ENCODE measurements around the gene XPO6.

XPO6 gene

DNA sequence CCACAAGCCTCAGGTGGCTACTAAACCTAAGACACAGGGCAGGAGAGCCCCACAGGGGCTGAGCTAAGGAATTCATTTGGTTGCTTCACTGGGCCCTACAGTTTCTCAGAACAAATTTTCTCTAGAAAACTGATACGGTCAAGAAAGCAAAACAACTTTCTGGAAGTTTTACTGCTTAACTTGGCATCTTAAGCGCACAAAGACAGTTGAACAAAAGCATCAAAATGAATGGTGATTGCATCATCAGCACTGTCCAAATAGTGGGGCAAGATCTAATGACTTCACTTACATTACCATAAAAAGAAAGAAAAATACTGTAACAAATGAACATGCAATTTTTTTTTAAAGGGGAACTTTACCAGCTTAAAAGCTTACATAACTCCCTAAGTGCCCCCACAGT lies 47.6 kb downstream of the XPO6 start:
- TF ChIP-seq, protein P1, sequence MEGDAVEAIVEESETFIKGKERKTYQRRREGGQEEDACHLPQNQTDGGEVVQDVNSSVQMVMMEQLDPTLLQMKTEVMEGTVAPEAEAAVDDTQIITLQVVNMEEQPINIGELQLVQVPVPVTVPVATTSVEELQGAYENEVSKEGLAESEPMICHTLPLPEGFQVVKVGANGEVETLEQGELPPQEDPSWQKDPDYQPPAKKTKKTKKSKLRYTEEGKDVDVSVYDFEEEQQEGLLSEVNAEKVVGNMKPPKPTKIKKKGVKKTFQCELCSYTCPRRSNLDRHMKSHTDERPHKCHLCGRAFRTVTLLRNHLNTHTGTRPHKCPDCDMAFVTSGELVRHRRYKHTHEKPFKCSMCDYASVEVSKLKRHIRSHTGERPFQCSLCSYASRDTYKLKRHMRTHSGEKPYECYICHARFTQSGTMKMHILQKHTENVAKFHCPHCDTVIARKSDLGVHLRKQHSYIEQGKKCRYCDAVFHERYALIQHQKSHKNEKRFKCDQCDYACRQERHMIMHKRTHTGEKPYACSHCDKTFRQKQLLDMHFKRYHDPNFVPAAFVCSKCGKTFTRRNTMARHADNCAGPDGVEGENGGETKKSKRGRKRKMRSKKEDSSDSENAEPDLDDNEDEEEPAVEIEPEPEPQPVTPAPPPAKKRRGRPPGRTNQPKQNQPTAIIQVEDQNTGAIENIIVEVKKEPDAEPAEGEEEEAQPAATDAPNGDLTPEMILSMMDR (IDR thresholded peaks at IDR 0.05): no peak
- TF ChIP-seq ZFX (IDR thresholded peaks at IDR 0.05; ENCODE audit: borderline replicate concordance): no peak
- H3K27ac ChIP-seq: no peak overlapping the region

DNA sequence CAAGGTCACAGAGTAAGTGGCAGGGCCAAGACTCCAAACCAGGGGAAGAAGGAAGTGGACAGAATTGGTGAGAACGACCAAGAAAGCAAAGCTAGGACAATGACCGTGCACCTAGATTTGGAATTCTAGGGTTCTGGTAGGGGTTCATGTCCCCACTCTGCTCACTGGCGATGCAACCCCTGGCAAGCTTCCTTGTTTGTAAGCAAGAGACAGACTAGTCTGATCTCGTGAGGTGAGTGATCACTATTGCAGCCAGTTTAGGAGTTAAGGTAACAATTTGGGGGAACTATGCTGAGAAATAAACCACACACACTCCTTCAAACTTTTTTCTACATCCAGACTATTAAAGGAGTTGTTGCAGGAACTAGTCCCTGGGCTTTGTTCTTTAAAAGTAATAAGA lies 48.1 kb downstream of the XPO6 start:
- H3K27ac ChIP-seq: no peak overlapping the region
- no peak for TF ChIP-seq ZFX (IDR thresholded peaks at IDR 0.05; ENCODE audit: borderline replicate concordance)
- TF ChIP-seq, protein P1 (IDR thresholded peaks at IDR 0.05): no peak

DNA sequence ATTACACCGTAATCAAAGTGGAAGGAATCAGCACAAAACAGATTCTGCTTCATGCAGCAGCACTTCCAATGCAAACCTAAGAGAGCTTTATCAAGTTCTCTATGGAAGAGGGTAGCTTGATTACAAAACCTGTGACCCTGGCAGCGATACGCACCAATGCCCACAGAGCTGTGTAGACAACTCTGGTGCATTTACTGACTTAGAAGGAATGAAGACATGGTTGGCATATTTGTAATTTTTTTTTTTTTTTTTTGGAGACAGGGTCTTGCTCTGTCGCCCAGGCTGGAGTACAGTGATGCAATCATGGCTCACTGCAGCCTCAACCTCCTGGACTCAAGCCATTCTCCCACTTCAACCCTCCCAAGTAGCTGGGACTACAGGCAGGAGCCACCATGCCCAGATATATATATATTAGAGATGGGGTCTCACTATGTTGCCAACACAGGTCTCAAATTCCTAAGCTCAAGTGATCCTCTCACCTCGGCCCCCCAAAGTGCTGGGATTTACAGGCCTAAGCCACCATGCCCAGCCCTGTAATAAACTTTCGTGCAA lies 49.4 kb downstream of the XPO6 start:
- TF ChIP-seq, protein P1 (IDR thresholded peaks at IDR 0.05): no peak
- no peak for TF ChIP-seq ZFX (IDR thresholded peaks at IDR 0.05; ENCODE audit: borderline replicate concordance)
- no peak overlapping the region for H3K27ac ChIP-seq

DNA sequence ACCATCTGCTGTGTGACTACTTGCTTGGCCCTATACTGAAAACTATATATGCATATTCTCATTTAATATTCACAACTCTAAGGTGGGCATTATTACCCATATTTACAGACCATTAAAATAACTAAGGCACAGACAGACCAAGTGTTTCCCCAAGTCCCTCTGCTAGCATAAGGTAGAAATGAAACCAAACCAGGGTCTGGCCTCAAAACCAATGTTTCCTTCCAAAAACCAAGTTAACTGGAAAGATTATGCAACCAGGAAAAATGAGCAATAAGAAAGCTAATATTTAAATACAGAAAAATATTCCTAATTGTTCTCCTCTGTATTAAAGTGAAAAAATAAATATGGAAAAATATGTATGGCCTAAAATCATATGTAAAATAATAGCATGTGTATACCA lies 50.1 kb downstream of the XPO6 start:
- no peak overlapping the region for H3K27ac ChIP-seq
- TF ChIP-seq, protein P1 (IDR thresholded peaks at IDR 0.05): no peak
- no peak for TF ChIP-seq ZFX (IDR thresholded peaks at IDR 0.05; ENCODE audit: borderline replicate concordance)

DNA sequence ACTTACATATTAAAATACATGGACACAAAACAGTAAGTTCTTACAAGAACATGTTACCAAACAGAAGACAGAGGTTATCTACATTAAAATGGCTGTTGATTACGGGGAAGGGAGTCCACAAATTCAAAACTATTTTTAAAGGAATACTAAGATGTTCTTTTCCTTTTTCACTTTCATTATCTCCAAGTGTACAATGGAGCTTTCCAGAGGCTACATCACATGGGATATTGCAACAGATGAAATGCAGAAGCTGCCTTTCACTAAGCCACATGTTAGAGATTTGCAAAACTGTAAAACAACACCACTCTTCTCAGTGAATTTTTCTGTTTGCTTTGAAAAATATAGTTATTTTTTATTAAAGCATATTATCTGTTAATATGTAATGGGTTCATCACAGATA lies 53.6 kb downstream of the XPO6 start:
- TF ChIP-seq, protein P1 (IDR thresholded peaks at IDR 0.05): no peak
- no peak for TF ChIP-seq ZFX (IDR thresholded peaks at IDR 0.05; ENCODE audit: borderline replicate concordance)
- H3K27ac ChIP-seq: no peak overlapping the region

DNA sequence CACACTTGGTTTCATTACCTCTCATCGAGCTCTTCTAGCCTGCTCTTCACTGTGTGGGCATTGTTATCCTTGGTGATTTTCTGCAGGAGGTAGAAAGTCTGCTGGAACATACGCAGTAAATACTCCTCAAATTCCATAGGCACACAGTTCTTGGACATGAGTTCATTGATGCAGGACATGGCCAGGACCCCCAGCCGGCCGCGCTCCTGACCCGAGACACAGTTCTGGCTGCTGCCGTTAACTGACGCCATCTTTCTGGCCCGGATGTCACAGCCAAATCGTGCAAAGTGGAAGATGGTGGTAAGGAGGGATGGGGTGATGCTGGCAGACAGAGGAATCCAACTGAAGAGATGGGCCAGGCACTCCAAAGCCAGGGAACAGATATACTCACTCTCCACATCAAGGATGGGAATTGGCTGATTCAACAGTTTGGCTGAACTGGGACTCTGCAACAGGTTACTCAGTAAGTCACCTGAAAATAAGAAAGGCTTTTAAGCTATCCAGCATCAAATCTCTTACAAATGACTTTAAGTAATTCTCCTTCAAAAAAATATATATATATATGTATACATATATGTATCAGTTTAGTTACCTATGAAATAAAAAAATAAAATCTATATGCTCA lies 55.6 kb downstream of the XPO6 start:
- no peak overlapping the region for H3K27ac ChIP-seq
- TF ChIP-seq ZFX (IDR thresholded peaks at IDR 0.05; ENCODE audit: borderline replicate concordance): no peak
- TF ChIP-seq, protein P1 (IDR thresholded peaks at IDR 0.05): no peak

DNA sequence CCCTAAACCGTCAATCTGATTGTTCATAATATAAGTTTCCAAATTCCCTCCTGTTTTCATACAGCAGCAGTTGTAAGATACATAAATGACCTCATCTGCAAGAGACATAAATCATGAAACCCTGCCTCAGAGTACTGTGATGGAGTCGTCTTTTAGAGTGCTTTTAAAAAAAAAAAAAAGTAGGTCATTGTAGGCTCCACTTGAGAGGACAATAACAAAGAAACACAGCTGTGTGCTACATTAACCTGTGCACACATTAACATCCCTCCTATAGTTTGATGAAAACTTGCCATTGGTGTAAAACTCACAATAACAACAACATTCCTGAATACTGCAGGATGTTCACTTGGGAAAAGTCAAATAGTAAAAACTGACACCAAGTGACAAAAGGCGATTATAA lies 56.5 kb downstream of the XPO6 start:
- TF ChIP-seq ZFX (IDR thresholded peaks at IDR 0.05; ENCODE audit: borderline replicate concordance): no peak
- TF ChIP-seq, protein P1 (IDR thresholded peaks at IDR 0.05): no peak
- H3K27ac ChIP-seq: no peak overlapping the region

All from 22Rv1 (cell line).